B cell (primary cell): ENCODE results near the gene PLAAT4.

Source experiments
- EZH2 ChIP-seq: IDR thresholded peaks from 2 replicates; pipeline ENCODE4 v1.6.1; 2012; ENCODE audit warnings: borderline replicate concordance, low read depth, mild to moderate bottlenecking, moderate library complexity, low read length; ENCODE audit not compliant: insufficient read depth, poor library complexity, severe bottlenecking
- TF ChIP-seq, protein P1 (sequence below): fragments of 200-600 bp; IDR thresholded peaks from one replicate; pipeline ENCODE4 v1.8.0; 2022; ENCODE audit warnings: antibody characterized with exemption, mild to moderate bottlenecking

GRCh38 chr11:63527667-63528066, 8.9 kb upstream of the PLAAT4 start:
- TF ChIP-seq, protein P1, sequence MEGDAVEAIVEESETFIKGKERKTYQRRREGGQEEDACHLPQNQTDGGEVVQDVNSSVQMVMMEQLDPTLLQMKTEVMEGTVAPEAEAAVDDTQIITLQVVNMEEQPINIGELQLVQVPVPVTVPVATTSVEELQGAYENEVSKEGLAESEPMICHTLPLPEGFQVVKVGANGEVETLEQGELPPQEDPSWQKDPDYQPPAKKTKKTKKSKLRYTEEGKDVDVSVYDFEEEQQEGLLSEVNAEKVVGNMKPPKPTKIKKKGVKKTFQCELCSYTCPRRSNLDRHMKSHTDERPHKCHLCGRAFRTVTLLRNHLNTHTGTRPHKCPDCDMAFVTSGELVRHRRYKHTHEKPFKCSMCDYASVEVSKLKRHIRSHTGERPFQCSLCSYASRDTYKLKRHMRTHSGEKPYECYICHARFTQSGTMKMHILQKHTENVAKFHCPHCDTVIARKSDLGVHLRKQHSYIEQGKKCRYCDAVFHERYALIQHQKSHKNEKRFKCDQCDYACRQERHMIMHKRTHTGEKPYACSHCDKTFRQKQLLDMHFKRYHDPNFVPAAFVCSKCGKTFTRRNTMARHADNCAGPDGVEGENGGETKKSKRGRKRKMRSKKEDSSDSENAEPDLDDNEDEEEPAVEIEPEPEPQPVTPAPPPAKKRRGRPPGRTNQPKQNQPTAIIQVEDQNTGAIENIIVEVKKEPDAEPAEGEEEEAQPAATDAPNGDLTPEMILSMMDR = no peak
- TF ChIP-seq EZH2 = no peak
